Measurements from ENCODE around the gene SPATA12. TPM values are rescaled to one million over a fixed set of nuclear protein-coding genes. Genes with fewer than 3 reads are reported as not detected.

The SPATA12 gene
- total and polyA plus RNA-seq, 2 donors (not counting 3 experiments of a cell fraction or from before 2014, with no cell fraction given) = 0.18 TPM; not detected in 1

GRCh38 chr3:57061556-57061955 lies 1.1 kb downstream of the SPATA12 start:
- Histone ChIP-seq H3K4me3 (replicated peaks in 1 of 3; ENCODE audit: insufficient read depth in 1 of 3, low read depth in 1 of 3, low read length in 3 of 3) (no peak overlapping the region), H3K27ac (ENCODE audit: insufficient read depth, low read depth, low read length) (peak overlapping the region; percentile 12), H3K79me2 (ENCODE audit: control insufficient read depth, insufficient read depth, low read length) (no peaks in the 10 kb centered on the region), H3K9me1 (replicated peaks; ENCODE audit: control insufficient read depth, extremely low read depth, insufficient read depth, low read length) (no peaks in the 10 kb centered on the region), H3K4me1 (ENCODE audit: control insufficient read depth, extremely low read depth, insufficient read depth, low read length) (peaks cover 23% of the 10 kb centered on the region), H3K36me3 (ENCODE audit: control insufficient read depth in 2 of 2, extremely low read depth in 1 of 2, insufficient read depth in 2 of 2, low read length in 2 of 2) (no peaks in the 10 kb centered on the region), H4K20me1 (replicated peaks; ENCODE audit: control insufficient read depth, extremely low read depth, insufficient read depth, low read length) (no peaks in the 10 kb centered on the region), H3K9ac (replicated peaks; ENCODE audit: extremely low read depth, insufficient read depth, low read length) (no peak overlapping the region), H3K4me2 (ENCODE audit: insufficient read depth, low read length) (no peak overlapping the region), H2AFZ (ENCODE audit: low read depth, low read length) (peak overlapping the region; percentile 95), H3K9me3 (replicated peaks; ENCODE audit: control insufficient read depth, insufficient read depth, low read length) (no peaks in the 10 kb centered on the region), H3K27me3 (ENCODE audit: control insufficient read depth in 2 of 2, insufficient read depth in 2 of 2, low read length in 2 of 2) (no peaks in the 10 kb centered on the region)
- intact Hi-C loops (cut with micrococcal nuclease) (loop anchor here (2.0 to 5.0 kb wide), 2 partner anchors 17 to 54 kb away; no protein-coding TSS in a partner anchor), dilution Hi-C loops (cut with MboI; ENCODE audit: extremely low pct_ligation_motif_present, low sequenced_read_pairs) (no loop called here)
- POLR2A ChIA-PET = interaction anchor here (0.5 kb wide), 1 partner anchor 22 kb away, joined by 3 read pairs; no protein-coding TSS in a partner anchor
- BruUV-seq (replicated peaks) = no TSS peak
- FAIRE-seq (no peak), DNase-seq (ENCODE audit: low read depth, low spot score) (no peak)
- TF ChIP-seq MYC (IDR thresholded peaks at IDR 0.05; ENCODE audit: low read depth, low read length) = no peak
- TF ChIP-seq FOS (IDR thresholded peaks at IDR 0.05; ENCODE audit: borderline replicate concordance, insufficient read depth, low read length) = peak; percentile 8
- CTCF ChIA-PET = interaction anchor here (1.4 kb wide), 1 partner anchor 19 kb away, joined by 9 read pairs; no protein-coding TSS in a partner anchor

GRCh38 chr3:57062101-57062631 lies 1.7 kb downstream of the SPATA12 start:
- H3K27me3 ChIP-seq (ENCODE audit: control insufficient read depth in 2 of 2, insufficient read depth in 2 of 2, low read length in 2 of 2) = no peaks in the 10 kb centered on the region
- TF ChIP-seq JUN (IDR thresholded peaks at IDR 0.05; ENCODE audit: borderline replicate concordance, insufficient read depth, insufficient read length, low read depth) = no peak
- TF ChIP-seq FOS (IDR thresholded peaks at IDR 0.05; ENCODE audit: borderline replicate concordance, insufficient read depth, low read length) = no peak
- TF ChIP-seq EZH2 (IDR thresholded peaks at IDR 0.05; ENCODE audit: borderline replicate concordance, low read depth, low read length, severe bottlenecking) = no peak
- no peak for TF ChIP-seq MYC (IDR thresholded peaks at IDR 0.05; ENCODE audit: low read depth, low read length)
- TF ChIP-seq CTCF (IDR thresholded peaks at IDR 0.05; ENCODE audit: extremely low read depth in 1 of 2, insufficient read depth in 1 of 2, low read depth in 1 of 2, low read length in 2 of 2) = no peak
- TF ChIP-seq MAX (IDR thresholded peaks at IDR 0.05; ENCODE audit: insufficient read depth, insufficient read length) = no peak
- TF ChIP-seq POLR2A (IDR thresholded peaks at IDR 0.05; ENCODE audit: low read depth, low read length) = no peak
- TF ChIP-seq POLR2AphosphoS5 (IDR thresholded peaks at IDR 0.05; ENCODE audit: insufficient read depth, low read depth, low read length) = no peak
- TF ChIP-seq GATA2 (IDR thresholded peaks at IDR 0.05; ENCODE audit: insufficient read depth, insufficient read length, low read depth, low read length) = no peak
- H3K9ac ChIP-seq (replicated peaks; ENCODE audit: extremely low read depth, insufficient read depth, low read length) = no peak overlapping the region
- no peak overlapping the region for H3K4me2 ChIP-seq (ENCODE audit: insufficient read depth, low read length)
- no peaks in the 10 kb centered on the region for H3K9me1 ChIP-seq (replicated peaks; ENCODE audit: control insufficient read depth, extremely low read depth, insufficient read depth, low read length)
- H3K9me3 ChIP-seq (replicated peaks; ENCODE audit: control insufficient read depth, insufficient read depth, low read length) = no peaks in the 10 kb centered on the region
- H3K79me2 ChIP-seq (ENCODE audit: control insufficient read depth, insufficient read depth, low read length) = no peaks in the 10 kb centered on the region
- no TSS peak for BruUV-seq (replicated peaks)
- no peak overlapping the region for H3K4me3 ChIP-seq (replicated peaks in 1 of 3; ENCODE audit: insufficient read depth in 1 of 3, low read depth in 1 of 3, low read length in 3 of 3)
- FAIRE-seq (no peak), DNase-seq (ENCODE audit: low read depth, low spot score) (peak; percentile 79)
- dilution Hi-C loops (cut with MboI; ENCODE audit: extremely low pct_ligation_motif_present, low sequenced_read_pairs) = no loop called here
- CTCF ChIA-PET = interaction anchor here (0.5 to 1.4 kb wide), 2 partner anchors 18 to 59 kb away, joined by 4 to 9 read pairs; no protein-coding TSS in a partner anchor
- H4K20me1 ChIP-seq (replicated peaks; ENCODE audit: control insufficient read depth, extremely low read depth, insufficient read depth, low read length) = no peaks in the 10 kb centered on the region
- H3K4me1 ChIP-seq (ENCODE audit: control insufficient read depth, extremely low read depth, insufficient read depth, low read length) = peaks cover 23% of the 10 kb centered on the region
- peak overlapping the region; percentile 95 for H2AFZ ChIP-seq (ENCODE audit: low read depth, low read length)
- intact Hi-C loops (cut with micrococcal nuclease) = loop anchor here (5.0 kb wide), 1 partner anchor 55 kb away; no protein-coding TSS in a partner anchor
- peak overlapping the region; percentile 12 for H3K27ac ChIP-seq (ENCODE audit: insufficient read depth, low read depth, low read length)
- POLR2A ChIA-PET = interaction anchor here (0.5 kb wide), 1 partner anchor 21 kb away, joined by 3 read pairs; no protein-coding TSS in a partner anchor
- no peaks in the 10 kb centered on the region for H3K36me3 ChIP-seq (ENCODE audit: control insufficient read depth in 2 of 2, extremely low read depth in 1 of 2, insufficient read depth in 2 of 2, low read length in 2 of 2)

All from endothelial cell of umbilical vein (primary cell).